Right cardiac atrium (tissue), 5 donors: Measurements from ENCODE around the gene TSPO. TPM values are rescaled to one million over a fixed set of nuclear protein-coding genes. Genes with fewer than 3 reads are reported as not detected.

Source experiments
- ATAC-seq, 2 donors: fragments of 200-7000 bp; cut with Tn5 transposase; one replicate each; pipeline versions ENCODE4 v1.8.0 to v1.9.1; 2020; ENCODE audit warnings: moderate library complexity in 2 of 2, mild to moderate bottlenecking in 1 of 2
- DNase-seq, 3 donors: peaks; one replicate each; pipeline ENCODE4 v3.0.0-alpha.2; 2020
- H3K27ac ChIP-seq: one replicate; pipeline ENCODE4 v1.5.1; 2013; ENCODE audit warnings: mild to moderate bottlenecking, low read length, control low read depth, moderate library complexity
- H3K27me3 ChIP-seq: one replicate; pipeline ENCODE4 v1.6.1; 2013; ENCODE audit not compliant: control insufficient read depth, insufficient read depth
- H3K4me1 ChIP-seq: one replicate; pipeline ENCODE4 v1.6.1; 2013; ENCODE audit warnings: low read length; ENCODE audit not compliant: control insufficient read depth, insufficient read depth
- H3K4me3 ChIP-seq: one replicate; pipeline ENCODE4 v1.5.1; 2013; ENCODE audit warnings: low read length, control low read depth
- H3K9me3 ChIP-seq: one replicate; pipeline ENCODE4 v1.6.1; 2013; ENCODE audit warnings: low read length; ENCODE audit not compliant: control insufficient read depth
- WGBS: extraction: QIAGEN DNeasy Blood & Tissue Kit; methylation state at CpG from one replicate; pipeline ENCODE4 v1.1.7; 2013; 5-methylcytosine and 5-hydroxymethylcytosine counted together
- intact Hi-C, 4 donors: fragments of 100-400 bp; cut with DNase I; formaldehyde crosslinking; loops; one replicate each; pipeline versions ENCODE4 v1.11.0 to v1.14.0; 2022 to 2023
- polyA plus RNA-seq: library from polyadenylated mRNA; stranded (reverse); fragments of 200-250 nt; gene quantifications from one replicate; pipeline ENCODE4 v1.2.3, GENCODE V29; 2013
- total RNA-seq, 4 donors: library from RNA; stranded (reverse); fragmentation: NEBNext Ultra II Directional; extraction: Animal tissue kit (Norgen Biotek cat#: 25700); gene quantifications; one replicate each; pipeline ENCODE4 v1.2.1, GENCODE V29; 2021
- donor health status: healthy with polysubstance abuse.
- donor health status: DM: no; HTN: yes; CAD: no.
- donor health status: DM: no; HTN: no; CAD: no.
- donor health status: DM: no; HTN: yes; CAD: no; lungs with severe emphysema.
- donor health status: DM: yes; HTN: yes; CAD: no.

Gene TSPO
- total and polyA plus RNA-seq, 5 donors: 69.6 to 152 (median 93.4) TPM

GRCh38 chr22:43205261-43205691 is 53.9 kb downstream of the TSPO start:
- H3K4me1 ChIP-seq: no peaks in the 10 kb centered on the region
- 84% methylated on average over 9 of the region's 9 CpGs for WGBS
- no peaks in the 10 kb centered on the region for H3K9me3 ChIP-seq
- no peak for ATAC-seq
- no peak overlapping the region for H3K27ac ChIP-seq
- intact Hi-C loops: no loop called here
- no peaks in the 10 kb centered on the region for H3K27me3 ChIP-seq
- DNase-seq: no peak
- H3K4me3 ChIP-seq: no peak overlapping the region

GRCh38 chr22:43205748-43206508 is 54.6 kb downstream of the TSPO start:
- ATAC-seq (no peak), DNase-seq (no peak)
- H3K9me3 ChIP-seq: no peaks in the 10 kb centered on the region
- no peaks in the 10 kb centered on the region for H3K27me3 ChIP-seq
- H3K27ac ChIP-seq: no peak overlapping the region
- no peaks in the 10 kb centered on the region for H3K4me1 ChIP-seq
- 61% methylated on average over 5 of the region's 5 CpGs for WGBS
- intact Hi-C loops: no loop called here
- H3K4me3 ChIP-seq: no peak overlapping the region

DNA sequence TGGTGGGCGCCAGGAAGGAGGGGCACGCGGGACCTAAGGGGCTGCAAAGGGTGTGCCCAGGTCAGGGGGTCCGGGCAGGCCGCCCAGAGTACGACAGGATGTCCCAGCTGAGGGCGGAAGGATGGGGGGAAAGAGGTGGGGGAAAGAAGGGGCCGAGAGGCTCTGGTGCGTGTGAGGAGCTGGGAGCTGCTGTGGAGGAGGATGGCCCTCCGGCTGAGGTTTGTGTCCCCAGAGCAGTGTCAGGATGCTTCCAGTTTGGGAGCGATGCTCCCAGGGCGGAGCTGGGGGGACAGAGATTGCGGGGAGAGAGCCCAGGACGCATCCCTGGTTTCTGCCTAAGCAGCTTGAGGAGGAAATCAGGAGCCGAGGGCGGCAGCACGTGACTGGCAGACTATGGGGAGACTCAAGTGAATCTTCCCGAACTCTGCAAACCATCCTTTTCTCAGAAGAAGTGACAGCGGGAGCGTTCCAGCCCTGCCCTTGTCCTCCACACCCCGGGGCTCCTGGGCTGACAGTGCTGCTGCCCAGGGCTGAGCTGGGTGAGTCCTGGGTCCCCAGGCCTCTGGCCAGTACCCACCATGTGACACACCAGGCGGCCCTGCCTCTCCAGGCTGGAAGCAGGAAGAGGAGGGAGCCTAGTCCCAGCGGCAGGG is 55.3 kb downstream of the TSPO start:
- WGBS: 41% methylated on average over 23 of the region's 23 CpGs
- Histone ChIP-seq H3K27me3 (no peaks in the 10 kb centered on the region), H3K4me3 (no peak overlapping the region), H3K27ac (no peak overlapping the region), H3K9me3 (no peaks in the 10 kb centered on the region), H3K4me1 (no peaks in the 10 kb centered on the region)
- intact Hi-C loops: no loop called here
- DNase-seq (no peak), ATAC-seq (no peak)

GRCh38 chr22:43207386-43207785 is 56.0 kb downstream of the TSPO start:
- 93% methylated on average over 13 of the region's 13 CpGs for WGBS
- Histone ChIP-seq H3K27ac (no peak overlapping the region), H3K9me3 (no peaks in the 10 kb centered on the region), H3K27me3 (no peaks in the 10 kb centered on the region), H3K4me1 (no peaks in the 10 kb centered on the region), H3K4me3 (no peak overlapping the region)
- no peak for DNase-seq
- intact Hi-C loops: no loop called here
- no peak for ATAC-seq

GRCh38 chr22:43207849-43208702 is 56.7 kb downstream of the TSPO start:
- no peak overlapping the region for H3K27ac ChIP-seq
- no peak overlapping the region for H3K4me3 ChIP-seq
- DNase-seq (no peak), ATAC-seq (no peak)
- WGBS: 86% methylated on average over 26 of the region's 26 CpGs
- H3K27me3 ChIP-seq: no peaks in the 10 kb centered on the region
- H3K4me1 ChIP-seq: no peaks in the 10 kb centered on the region
- no peaks in the 10 kb centered on the region for H3K9me3 ChIP-seq
- intact Hi-C loops: no loop called here

GRCh38 chr22:43208703-43209522 is 57.6 kb downstream of the TSPO start:
- 88% methylated on average over 26 of the region's 26 CpGs for WGBS
- Histone ChIP-seq H3K27ac (no peak overlapping the region), H3K4me3 (no peak overlapping the region), H3K4me1 (no peaks in the 10 kb centered on the region), H3K27me3 (no peaks in the 10 kb centered on the region), H3K9me3 (no peaks in the 10 kb centered on the region)
- intact Hi-C loops: no loop called here
- no peak for DNase-seq
- ATAC-seq: no peak

GRCh38 chr22:43209523-43209890 is 58.1 kb downstream of the TSPO start:
- Histone ChIP-seq H3K27me3 (no peaks in the 10 kb centered on the region), H3K4me3 (no peak overlapping the region), H3K9me3 (no peaks in the 10 kb centered on the region), H3K27ac (no peak overlapping the region), H3K4me1 (no peaks in the 10 kb centered on the region)
- WGBS: 91% methylated on average over 15 of the region's 15 CpGs
- DNase-seq (no peak), ATAC-seq (no peak)
- intact Hi-C loops: no loop called here

DNA sequence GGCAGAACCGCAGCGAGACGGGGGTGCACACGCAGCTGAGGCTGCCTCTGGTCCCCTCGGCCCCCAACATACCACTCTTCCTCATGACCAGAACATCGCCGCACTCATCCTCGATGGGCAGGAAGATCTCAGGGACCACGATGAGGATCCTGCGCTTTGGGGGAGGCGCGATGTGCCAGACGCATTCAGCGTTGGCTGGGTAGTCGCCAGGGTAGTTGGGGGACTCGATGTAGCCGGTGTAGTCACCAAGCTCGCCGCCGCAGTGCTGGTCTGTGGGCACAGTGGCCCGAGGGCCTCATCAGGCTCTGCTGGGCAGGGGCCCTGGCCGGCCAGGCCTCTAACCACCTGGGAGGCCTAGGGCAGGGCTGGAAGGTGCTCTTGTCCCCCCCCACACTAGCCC is 58.6 kb downstream of the TSPO start:
- H3K27me3 ChIP-seq: no peaks in the 10 kb centered on the region
- no peak overlapping the region for H3K4me3 ChIP-seq
- H3K9me3 ChIP-seq: no peaks in the 10 kb centered on the region
- ATAC-seq (no peak), DNase-seq (no peak)
- WGBS: 91% methylated on average over 22 of the region's 22 CpGs
- no peak overlapping the region for H3K27ac ChIP-seq
- intact Hi-C loops: no loop called here
- H3K4me1 ChIP-seq: no peaks in the 10 kb centered on the region

DNA sequence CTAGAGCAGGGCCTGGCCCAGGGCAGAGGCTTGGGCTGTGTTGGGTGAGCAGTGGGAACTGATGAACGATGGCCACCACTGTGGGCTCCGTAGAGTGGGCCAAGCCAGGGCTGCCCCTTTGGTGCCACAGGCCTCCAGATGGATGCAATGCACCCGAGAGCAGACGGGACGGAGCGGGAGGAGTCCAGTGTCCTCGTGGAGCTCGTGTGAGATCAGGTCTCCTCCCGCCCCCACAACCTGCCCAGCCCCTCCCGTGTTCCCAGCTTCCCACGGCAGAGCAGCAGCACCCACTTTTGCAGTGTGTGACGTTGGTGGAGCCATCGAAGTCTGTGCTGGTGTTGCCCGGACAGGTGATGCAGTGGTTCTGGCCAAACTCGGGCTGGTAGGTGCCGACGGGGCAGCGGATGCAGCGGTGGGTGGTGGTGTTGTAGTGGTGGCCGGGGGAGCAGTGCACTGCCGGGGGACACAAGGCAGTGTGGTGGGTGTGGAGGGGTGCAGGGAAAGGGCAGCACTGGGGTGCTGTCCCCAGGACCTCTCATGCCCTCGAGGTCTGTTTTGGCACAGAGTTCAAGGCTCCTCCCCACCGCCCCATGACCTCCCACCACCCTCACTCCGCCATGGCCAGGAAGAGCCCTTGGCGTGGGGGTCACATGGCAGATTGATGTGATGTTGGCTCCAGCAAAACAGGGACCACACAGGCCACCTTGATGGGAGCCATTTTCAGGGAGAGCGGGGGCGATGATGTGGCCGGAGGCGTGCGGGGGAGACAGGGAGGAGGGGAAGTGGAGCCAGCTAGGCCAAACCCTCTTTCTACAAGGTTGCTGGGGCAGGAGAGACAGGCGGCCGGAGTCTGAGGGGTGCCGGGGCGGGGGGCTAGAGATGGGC is 59.5 kb downstream of the TSPO start:
- Histone ChIP-seq H3K4me3 (no peak overlapping the region), H3K4me1 (no peaks in the 10 kb centered on the region), H3K27me3 (no peaks in the 10 kb centered on the region), H3K9me3 (no peaks in the 10 kb centered on the region), H3K27ac (no peak overlapping the region)
- intact Hi-C loops: no loop called here
- no peak for ATAC-seq
- WGBS: 91% methylated on average over 34 of the region's 34 CpGs
- no peak for DNase-seq

GRCh38 chr22:43211941-43212433 is 60.6 kb downstream of the TSPO start:
- Histone ChIP-seq H3K4me3 (no peak overlapping the region), H3K9me3 (no peaks in the 10 kb centered on the region), H3K27me3 (no peaks in the 10 kb centered on the region), H3K4me1 (no peaks in the 10 kb centered on the region), H3K27ac (no peak overlapping the region)
- 85% methylated on average over 13 of the region's 13 CpGs for WGBS
- DNase-seq (no peak), ATAC-seq (no peak)
- intact Hi-C loops: no loop called here
